Measurements from ENCODE around the gene ORMDL1.

GRCh38 chr2:189826039-189826438 is 41.9 kb upstream of the ORMDL1 start:
- TF ChIP-seq CTCF (IDR thresholded peaks at IDR 0.05; ENCODE audit: low read depth, low read length, missing input control) = no peak
- no peak for TF ChIP-seq JUND (IDR thresholded peaks at IDR 0.05)
- TF ChIP-seq, protein P1, sequence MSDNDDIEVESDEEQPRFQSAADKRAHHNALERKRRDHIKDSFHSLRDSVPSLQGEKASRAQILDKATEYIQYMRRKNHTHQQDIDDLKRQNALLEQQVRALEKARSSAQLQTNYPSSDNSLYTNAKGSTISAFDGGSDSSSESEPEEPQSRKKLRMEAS (IDR thresholded peaks at IDR 0.05) = no peak
- TF ChIP-seq RAD21 (IDR thresholded peaks at IDR 0.05) = no peak
